ENCODE results near the gene HVCN1. TPM values are rescaled to one million over a fixed set of nuclear protein-coding genes. Genes with fewer than 3 reads are reported as not detected.
"Not testable (repeated sequence)": the region's sequence is repeated elsewhere in the genome, so short reads cannot be mapped to it uniquely, and the experiment has no call there.

HVCN1 gene
- total RNA-seq, 1 donor from 2014 or later: 6.1 TPM

DNA sequence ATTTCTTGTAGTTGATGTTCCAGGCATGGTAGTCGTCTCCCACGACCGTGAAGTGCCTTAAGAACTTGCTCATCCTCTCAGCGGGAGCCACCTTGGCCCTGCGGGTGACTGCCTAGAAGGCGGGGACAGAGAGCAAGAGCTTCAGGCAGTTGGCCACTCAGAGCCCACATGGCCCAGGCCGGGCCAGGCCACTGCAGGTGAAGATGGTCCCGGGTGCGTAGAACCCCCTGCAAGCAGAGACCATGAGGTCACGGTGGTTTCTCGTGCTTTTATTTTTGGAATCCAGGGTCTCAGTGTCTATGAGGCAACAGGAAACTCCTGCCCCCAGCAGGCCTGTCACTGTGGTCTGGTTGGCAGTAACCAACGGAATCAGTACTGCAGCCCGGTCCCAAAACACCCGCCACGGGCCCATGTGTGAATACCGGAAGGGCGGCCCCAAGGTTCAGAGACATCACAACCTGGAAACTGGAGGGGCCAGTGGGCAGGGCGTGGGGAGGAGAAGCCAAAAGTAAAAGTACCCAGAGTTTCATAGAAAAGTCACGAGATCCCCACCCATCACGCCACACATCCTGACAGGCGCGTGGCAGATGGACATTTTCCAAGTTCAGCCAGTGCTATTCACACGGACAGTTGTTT lies 27.5 kb downstream of the HVCN1 start:
- no peak for DNase-seq

DNA sequence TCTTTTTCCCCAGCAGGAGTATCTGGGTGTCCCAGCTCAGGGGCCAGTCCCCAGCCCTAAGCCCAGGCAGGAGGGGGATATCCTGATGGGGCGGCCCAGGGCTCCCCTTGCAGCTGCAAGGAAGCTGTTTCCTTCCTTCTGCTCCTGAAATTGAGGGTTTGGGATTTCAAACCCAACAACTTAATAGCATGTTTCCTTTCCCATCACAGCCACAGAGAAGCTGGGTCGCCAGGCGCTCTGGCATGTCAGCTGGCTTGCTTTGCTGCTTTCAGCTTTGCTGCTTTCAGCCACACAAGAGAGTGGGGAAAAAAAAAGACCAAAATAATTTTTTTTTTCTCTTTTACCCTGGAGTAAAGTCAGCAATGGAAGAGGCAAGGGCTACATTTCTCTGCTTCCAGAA lies 30.0 kb downstream of the HVCN1 start:
- DNase-seq: peak; percentile 7

DNA sequence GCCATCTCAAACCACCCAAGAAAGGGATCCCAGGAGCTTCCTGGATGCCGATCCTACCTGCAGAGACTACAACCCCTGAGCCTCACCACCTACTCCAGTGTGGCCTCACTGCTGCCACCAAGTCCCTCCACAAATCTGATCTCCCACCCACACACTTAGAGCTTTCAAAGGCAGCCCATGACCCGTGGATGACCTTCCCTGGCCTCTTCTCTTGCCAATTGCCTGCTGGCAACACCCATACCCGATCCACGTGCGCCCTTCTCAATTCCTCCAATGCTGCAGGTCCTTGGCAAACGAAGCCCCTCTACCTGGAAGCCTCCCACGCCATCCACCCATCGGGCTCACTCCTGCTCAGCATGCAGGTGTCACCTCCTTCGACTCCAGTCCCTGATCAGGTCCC lies 30.7 kb downstream of the HVCN1 start:
- DNase-seq: no peak

DNA sequence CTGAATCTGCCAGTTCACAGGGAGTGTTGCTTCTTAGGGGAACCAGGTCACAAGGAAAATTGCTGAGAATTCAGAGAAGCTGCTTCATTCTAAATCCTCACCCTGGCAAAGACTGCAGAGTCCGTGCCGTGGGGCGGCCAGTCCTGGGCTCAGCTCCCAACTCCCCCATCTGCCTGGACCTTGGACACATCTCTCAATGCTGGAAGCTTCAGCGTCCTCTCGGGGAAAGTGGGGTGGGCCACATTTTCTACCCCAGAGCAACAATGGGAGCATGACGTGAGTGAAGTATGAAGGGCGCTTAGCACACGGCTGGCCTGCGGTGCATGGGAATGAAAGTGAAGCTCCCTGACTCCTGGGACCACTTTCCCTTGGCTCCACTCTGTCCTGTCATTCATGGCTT lies 31.2 kb downstream of the HVCN1 start:
- no peak for DNase-seq

DNA sequence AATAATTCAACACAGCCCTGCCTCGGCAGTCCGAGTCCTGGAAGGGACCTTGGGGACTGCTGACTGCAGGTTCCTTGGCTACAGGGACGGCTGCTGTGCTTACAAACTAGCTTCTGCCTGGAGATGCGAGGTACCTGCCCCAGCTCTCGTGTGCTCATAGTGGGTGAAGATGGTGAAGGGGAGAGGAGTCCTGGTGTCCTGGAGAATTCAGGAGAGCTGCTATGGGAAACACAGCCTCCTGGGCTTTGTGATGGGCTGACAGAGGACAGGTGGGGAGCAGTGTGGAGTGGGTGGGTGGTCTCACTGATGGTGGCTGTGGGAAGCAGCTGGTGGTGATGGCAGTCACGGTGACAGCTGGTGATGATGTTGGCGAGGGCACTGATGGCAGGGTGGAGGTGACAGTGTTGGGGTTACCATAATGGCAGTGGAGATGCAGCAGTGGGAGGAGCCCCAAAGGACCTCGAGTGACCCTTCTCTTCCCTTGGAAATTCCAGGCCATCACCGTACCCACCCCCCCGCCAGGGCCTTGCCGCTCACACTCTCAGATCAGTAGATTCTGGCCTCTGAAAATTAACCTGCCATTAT lies 32.8 kb downstream of the HVCN1 start:
- DNase-seq: no peak

DNA sequence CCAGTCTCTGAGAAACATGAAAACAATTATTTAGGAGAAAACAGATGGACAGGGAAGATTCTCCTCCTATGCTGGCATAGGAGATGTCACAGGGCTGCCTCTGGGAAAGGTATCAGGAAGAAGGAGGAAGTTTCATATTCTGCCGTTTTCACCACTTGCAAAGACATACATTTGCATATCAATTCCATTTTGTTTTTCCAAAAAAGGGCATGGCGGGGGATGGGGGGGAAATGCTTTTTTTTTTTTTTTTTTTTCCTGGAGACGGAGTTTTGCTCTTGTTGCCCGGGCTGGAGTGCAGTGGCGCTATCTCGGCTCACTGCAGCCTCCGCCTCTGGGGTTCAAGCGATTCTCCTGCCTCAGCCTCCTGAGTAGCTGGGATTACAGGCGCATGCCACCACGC lies 34.7 kb downstream of the HVCN1 start:
- not testable (repeated sequence) for DNase-seq

DNA sequence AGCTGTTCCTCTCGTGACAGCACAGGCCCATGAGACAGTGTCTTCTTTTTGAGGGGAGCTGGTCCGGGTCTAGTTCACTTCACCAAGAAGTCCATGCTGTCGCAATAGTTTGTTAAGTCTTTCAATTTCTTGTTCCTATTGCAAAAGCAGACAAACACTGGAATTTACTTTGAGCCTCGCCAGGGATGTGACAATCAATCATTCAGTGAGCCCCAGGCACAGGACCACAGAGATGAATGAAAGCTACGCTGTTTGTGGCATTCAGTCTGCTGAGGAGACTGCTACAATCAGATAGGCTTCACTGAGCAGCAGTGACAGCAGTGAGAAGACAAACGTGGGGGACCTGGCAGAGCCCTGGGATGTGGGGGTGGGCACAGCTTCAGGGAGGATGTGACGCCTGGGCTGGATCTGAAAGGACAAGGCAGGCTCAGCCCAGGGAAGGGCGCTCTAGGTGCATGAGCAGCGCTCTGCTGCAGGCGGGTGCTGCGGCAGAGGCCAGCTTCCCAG lies 39.5 kb downstream of the HVCN1 start:
- DNase-seq: no peak

DNA sequence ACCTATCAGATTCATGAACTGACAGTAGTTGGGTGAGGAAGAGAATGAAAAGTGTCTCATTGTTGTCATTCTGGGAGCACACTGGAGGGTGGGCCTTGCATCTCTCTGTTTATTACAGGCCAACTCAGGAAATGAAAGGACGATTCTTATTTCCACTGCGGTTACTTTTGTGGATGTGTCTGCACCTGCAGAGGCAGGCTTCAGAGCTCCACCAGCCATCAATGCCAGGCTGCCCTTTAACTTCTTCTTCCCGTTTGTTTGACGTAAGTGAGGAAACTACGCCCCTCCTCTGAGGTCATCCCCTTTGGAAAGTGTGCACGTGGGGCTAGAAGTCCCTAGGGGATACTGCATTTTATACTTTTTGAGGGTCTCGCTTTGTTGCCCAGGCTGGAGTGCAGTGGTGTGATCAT lies 41.3 kb downstream of the HVCN1 start:
- DNase-seq: peak; percentile 24

DNA sequence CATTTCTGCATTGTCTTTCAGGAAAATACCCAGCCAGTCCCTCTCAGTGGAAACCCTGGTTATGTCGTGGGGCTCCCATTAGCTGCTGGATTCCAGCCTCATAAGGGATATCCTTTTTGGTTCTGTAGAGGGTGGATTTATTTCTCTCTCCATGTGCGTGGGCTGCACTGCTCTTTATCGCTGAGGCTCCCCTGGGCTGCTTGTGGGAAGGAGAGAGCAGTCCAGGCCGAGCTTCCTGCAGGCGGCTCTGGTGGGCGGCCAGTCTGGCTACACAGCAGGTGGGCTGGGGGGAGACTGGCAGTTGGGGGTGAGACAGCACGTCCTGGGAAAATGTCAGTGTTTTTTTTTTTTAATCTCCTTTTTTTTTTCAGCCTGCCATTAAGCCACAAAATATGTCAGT lies 47.4 kb downstream of the HVCN1 start:
- peak; percentile 16 for DNase-seq

DNA sequence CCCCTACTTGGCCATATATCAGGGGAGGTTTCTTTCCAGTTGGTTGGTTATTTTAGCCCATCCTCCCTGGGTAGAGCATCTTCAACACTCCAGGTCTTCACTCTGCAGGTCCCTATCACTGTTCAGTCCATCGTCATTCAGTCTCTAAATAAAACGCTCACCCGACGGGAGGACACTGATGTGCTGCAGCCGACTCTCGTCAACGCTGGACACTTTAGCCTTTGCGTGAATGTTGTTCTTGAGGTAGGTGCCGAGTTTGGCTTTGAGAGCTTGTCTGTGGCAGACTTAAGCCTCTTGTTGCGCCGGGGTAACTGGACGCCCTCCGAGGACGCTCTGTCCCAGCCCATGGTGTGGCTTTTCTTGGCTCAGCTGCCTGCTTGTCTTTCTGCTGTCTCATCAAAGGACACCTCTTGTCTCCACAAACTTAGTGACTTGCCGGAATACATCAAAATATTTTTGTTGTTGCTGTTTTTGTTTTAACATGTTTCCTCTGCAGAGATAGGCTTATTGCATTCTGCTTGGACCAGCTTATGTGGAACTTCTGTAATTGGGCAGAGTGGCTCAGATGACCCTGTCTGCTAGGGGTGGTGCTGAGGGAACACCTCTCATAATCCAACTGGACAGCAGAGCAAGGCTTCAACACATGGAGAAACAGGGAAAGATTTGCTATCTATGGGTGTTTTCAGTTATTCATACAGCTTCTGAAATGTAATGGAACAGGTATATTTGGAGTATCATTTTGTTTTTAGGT lies 48.5 kb downstream of the HVCN1 start:
- no peak for DNase-seq

DNA sequence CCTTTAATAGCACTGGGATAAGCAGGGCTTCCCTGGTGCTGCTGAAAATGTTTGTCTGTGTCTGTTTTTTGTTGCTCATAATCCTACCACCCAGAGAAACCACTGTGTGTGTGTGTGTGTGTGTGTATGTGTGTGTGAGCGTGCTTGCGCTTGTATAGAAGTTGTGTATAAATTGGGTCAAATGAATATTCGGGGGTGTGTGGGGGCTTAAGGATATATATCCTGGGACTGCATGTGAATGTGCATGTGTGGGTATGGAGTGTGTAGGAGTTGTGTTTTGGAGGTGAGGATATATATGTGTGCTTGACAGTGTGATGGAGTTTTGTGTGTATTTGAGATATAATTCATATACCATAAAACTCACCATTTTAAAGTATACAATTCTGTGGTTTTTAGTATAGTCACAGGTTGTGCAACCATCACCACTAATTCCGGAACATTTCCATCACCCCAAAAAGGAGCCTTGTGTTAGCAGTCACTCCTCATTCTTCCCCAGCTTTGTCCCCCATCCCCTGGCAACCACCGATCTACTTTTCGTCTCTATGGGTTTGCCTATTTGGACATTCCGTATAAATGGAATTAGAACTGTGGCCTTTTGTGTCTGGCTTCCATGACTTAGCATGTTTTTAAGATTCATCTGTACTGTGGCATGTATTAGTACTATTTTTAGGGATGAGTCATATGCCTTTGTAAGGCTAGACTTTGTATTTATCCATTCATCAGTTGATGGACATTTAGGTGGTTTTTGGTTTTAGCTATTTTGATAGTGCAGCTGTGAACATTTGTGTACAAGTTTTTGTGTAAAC lies 49.4 kb downstream of the HVCN1 start:
- peak; percentile 35 for DNase-seq

DNA sequence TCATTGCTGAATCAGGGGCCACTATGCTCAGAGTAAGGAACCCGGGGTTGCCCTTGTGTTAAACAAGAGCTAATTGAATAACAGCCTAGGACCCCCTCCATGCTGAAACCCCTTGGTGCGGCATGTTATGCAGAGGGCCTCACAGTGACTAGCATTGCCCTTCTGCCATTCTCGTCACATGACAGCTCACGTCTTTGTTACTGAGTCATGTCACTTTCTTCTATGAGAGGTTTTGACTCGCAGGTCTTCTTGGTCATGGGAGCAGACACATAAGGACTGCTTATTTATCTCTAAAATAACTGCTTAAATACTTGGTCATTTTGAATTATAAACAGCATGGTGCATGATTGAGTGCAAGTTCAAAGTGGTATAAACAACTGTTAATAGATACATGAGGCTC lies 50.1 kb downstream of the HVCN1 start:
- no peak for DNase-seq

DNA sequence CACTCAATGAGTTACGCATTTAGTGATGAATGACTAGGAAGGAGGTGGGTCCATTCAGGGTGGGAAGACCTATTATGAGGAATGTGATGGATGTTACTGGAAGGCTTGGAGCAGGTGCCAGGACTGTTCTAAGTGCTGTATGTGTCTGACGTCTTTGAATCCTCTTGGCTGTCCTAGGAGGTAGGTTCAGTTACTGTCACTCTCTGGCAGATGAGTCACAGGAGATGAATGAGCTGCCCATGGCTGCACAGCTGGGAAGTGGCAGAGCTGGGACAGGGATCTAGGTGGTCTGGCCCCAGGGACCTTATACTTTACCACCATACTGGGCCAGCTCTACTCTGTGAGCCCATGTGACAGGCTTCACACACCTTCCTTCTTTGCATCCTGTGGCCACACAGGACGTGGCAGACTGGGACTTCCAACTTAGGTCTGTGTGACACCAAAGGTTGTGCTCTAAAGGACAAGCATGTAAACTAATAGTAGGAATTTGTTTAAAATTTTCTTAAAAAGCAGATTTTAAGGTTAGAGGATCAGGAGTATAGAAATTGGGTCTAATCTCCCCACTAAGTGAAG lies 51.0 kb downstream of the HVCN1 start:
- DNase-seq: no peak

DNA sequence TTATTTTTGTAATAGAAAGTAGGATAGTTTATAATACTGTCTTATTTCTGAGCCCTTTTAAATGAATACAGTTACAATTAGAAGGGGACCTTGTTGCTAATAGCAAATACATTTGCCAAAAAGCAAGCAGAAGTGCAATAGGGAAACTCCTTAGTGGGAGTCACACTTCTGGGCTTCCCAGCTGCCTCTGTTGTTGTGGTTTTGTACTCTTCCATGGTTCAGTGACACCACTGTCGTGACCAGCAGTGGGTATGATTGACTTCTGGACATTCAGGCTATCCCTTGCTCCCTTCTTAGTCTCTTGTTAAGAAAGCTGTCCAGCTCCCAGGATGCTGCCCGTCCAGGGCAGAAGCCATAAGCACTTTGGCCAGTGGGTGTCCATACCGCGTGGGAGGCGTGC lies 52.4 kb downstream of the HVCN1 start:
- DNase-seq: no peak

DNA sequence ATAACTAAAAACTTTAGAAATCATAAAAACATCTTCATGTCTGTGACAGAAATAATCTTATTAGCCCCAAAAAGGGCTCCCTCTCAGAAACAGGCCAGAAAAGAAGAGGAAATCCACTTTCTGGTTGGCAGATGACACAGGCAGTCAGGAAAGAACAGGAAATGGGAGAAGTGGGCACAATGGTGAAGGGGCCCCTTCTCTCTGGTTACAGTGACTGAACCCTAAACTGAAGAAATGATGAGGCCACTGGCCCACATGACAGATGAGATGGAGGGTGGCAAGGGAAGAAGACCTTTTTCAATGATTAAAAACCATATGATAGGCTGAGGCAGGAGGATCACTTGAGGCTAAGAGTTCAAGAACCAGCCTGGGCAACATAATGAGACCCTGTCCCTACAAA lies 53.9 kb downstream of the HVCN1 start:
- no peak for DNase-seq

DNA sequence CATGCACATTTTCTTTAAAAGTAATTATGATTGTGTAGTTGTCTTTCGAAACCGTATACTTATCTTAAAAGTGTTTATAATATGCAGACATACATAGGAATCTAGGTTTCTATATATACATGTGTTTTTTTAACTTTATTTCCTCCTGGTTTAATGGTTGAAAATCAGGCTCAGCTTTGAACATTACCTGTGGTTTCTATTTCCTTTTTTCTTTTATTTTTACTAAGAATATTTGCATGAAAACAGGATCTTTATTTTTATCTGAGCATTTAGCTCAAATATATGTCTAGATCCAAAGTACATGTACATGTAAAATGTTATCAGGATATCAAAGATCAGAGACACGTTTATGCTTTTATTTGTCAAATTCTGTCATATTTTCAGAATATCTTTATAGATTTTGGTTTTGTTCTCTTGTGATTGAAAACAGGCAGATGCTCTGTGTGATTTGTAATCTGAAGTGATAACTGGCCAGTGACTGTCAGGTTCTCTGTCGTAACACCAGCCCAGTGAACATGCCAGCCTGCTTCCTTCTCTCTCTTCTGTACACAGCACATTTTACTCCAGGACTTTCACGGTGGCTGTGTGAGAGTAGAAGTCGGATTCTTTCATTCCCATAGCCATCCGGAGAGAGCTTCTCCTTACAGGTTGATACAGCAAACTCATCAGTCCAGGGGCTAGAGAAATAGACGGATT lies 61.3 kb downstream of the HVCN1 start:
- DNase-seq: no peak

DNA sequence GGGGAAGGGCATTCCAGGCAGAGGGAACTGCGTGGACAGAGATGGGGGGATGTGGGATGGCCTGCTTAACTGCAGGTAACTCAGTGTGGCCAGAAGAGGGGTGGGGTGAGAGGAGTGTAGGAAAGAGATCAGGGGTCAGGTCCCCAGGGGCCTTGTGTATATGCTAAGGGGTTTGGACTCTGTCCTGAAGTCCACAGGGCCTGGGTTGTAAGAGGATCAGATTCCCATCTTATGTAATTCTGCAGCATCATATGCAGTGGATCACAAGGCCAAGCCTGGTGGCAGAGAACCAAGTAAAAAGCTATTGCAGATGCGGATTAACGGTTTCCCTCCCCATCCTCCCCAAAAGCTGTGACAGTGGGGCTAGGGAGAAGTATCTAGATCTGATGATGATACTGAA lies 66.3 kb downstream of the HVCN1 start:
- DNase-seq: no peak

DNA sequence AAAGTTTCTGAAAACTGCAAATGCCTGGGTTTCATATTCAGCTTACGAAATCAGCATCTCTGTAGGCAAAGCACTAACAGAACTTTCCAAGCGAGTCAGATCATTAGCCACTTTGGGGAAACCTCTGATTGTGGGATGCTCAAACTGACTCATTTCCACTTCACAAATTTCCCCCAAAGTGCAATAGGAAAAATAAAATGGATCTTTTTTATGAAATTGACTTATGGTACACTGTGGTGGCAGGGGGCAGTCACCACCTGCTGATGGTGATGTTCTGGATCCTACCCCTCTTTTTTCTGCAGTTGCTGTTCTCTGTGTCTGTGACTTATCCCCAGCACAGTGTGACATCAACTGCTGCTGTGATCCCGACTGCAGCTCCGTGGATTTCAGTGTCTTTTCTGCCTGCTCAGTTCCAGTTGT lies 69.4 kb downstream of the HVCN1 start:
- no peak for DNase-seq

DNA sequence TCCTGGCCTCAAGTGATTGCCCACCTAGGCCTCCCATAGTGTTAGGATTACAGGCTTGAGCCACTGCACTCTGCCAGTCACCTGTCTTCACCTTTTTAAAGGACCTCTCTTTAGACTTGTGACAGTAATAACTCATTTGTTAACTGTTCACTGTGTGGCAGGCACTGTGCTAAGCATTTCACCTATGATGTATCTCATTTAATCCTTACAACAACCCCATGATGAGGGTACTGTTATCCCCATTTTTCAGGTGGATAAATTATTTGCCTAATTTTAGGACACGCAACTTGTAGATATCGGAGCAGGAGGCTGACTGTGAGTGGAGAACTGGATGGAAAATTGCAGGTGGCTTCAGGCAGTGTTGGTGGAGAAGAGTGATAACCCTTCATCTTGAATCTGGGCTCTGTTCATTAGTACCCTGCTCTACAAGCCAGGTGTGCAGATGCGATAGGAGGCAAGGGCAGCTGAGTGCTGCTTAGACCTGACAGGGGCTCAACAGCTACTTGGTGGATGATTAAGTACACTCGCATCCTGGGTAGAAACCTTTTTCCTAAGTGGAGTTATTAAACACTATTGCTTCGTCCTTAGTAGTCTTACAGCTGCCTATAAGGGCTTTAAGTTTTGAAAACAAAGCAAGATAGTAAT lies 72.3 kb downstream of the HVCN1 start:
- DNase-seq: no peak

DNA sequence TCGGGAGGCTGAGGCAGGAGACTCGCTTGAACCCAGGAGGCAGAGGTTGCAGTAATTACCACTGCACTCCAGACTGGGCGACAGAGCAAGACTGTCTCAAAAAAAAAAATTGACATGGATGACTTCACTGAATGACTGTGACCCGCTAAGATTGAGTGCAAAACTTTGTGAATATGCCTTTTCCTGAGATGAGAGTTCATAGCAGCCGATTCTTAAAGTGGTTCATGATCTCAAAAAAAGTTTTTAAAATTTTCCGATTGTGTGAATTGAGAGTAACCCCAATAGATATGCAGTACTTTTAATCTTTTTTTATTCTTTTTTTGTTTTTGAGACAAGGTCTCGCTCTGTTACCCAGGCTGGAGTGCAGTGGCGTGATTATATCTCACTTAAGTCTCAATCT lies 73.7 kb downstream of the HVCN1 start:
- no peak for DNase-seq

Measured in dermis blood vessel endothelial cell (primary cell).